HL-60 (cell line): ENCODE results near the gene ACTR8.

Source experiments
- CTCF ChIP-seq: IDR thresholded peaks from one replicate; pipeline ENCODE4 v1.5.1; 2011; ENCODE audit warnings: low read length, control low read depth, inconsistent platforms; ENCODE audit not compliant: insufficient read depth
- GABPA ChIP-seq: IDR thresholded peaks from 2 replicates; pipeline ENCODE4 v1.6.1; 2012; ENCODE audit warnings: low read depth
- POLR2AphosphoS5 ChIP-seq: IDR thresholded peaks from 2 replicates; pipeline ENCODE4 v1.6.1; 2012; ENCODE audit warnings: low read depth
- SPI1 ChIP-seq: IDR thresholded peaks from 2 replicates; pipeline ENCODE4 v1.6.1; 2012; ENCODE audit warnings: low read depth, mild to moderate bottlenecking, borderline replicate concordance
- TF ChIP-seq, protein P1 (sequence below): IDR thresholded peaks from 2 replicates; pipeline ENCODE4 v1.6.1; 2012; ENCODE audit warnings: low read depth; ENCODE audit not compliant: insufficient replicate concordance

DNA sequence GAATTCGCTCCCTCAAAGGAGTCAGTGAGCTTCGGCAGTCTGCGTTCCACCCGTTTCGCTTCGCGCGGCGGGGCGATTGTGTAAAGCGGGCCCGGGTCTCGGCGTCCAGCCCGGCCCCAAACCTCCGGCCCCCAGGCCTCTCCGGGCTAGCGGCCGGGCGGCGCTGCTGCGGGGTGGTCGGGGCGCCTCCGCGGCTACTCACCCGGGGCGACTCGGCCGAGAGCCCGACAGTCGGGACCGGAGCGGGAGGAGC lies 36.1 kb downstream of the ACTR8 start:
- TF ChIP-seq CTCF = no peak
- TF ChIP-seq POLR2AphosphoS5 = no peak
- TF ChIP-seq, protein P1, sequence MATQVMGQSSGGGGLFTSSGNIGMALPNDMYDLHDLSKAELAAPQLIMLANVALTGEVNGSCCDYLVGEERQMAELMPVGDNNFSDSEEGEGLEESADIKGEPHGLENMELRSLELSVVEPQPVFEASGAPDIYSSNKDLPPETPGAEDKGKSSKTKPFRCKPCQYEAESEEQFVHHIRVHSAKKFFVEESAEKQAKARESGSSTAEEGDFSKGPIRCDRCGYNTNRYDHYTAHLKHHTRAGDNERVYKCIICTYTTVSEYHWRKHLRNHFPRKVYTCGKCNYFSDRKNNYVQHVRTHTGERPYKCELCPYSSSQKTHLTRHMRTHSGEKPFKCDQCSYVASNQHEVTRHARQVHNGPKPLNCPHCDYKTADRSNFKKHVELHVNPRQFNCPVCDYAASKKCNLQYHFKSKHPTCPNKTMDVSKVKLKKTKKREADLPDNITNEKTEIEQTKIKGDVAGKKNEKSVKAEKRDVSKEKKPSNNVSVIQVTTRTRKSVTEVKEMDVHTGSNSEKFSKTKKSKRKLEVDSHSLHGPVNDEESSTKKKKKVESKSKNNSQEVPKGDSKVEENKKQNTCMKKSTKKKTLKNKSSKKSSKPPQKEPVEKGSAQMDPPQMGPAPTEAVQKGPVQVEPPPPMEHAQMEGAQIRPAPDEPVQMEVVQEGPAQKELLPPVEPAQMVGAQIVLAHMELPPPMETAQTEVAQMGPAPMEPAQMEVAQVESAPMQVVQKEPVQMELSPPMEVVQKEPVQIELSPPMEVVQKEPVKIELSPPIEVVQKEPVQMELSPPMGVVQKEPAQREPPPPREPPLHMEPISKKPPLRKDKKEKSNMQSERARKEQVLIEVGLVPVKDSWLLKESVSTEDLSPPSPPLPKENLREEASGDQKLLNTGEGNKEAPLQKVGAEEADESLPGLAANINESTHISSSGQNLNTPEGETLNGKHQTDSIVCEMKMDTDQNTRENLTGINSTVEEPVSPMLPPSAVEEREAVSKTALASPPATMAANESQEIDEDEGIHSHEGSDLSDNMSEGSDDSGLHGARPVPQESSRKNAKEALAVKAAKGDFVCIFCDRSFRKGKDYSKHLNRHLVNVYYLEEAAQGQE = no peak
- TF ChIP-seq GABPA = no peak
- TF ChIP-seq SPI1 = no peak
